C4-2B (cell line): Measurements from ENCODE around the gene LAMTOR5.

Experiments used
- H3K27ac ChIP-seq: fragments of 450-650 bp; 2 replicates; pipeline ENCODE4 v1.5.1; 2017
- CTCF ChIP-seq: fragments of 450-650 bp; conservative IDR thresholded peaks from 2 replicates; pipeline ENCODE4 v1.5.1; 2017; ENCODE audit warnings: mild to moderate bottlenecking
- ZFX ChIP-seq: fragments of 450-650 bp; IDR thresholded peaks from 2 replicates; pipeline ENCODE4 v1.6.1; 2017

LAMTOR5 gene

DNA sequence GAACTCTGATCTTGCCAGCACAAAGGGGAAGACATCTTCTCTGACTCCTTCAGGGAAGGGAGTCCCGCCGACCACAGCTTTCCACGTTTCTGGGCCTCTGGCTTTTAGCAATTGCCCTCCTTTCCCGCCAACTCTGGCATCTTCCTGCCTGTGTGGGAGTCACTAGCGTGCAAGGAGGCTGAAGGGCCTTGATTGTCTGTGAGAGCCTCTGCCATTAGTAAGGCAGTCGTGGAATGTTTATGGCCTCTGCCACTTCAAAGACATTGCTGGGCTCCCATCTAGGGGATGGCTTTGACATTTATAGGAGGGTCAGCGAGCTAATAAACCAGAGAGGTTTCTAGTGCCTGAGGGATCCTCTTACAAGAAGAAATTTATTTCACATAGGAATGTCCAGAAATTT, 29.1 kb upstream of the LAMTOR5 start:
- no peak for TF ChIP-seq ZFX
- TF ChIP-seq CTCF: no peak
- H3K27ac ChIP-seq: no peak overlapping the region

DNA sequence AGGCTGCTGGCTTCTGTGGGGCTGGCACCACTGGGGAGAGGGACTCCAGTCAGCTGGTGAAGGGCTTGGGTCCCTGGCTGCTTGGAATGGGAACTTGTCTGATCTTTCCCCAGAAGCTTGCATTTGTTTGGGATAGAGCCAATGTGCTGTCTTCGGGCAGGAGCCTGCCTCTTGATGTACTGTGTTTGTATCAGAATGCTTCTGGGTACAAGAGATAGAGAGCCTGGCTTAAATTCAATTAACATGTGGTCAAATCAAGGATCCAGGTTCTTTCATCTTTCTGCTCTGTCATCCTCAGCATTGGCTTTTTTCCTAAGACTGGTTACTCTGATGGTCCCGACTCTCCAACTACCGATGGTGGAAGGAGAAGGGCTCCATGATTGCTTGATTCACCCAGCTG, 27.5 kb upstream of the LAMTOR5 start:
- TF ChIP-seq ZFX (no peak), CTCF (no peak)
- no peak overlapping the region for H3K27ac ChIP-seq

GRCh38 chr1:110433803-110434202, 26.3 kb upstream of the LAMTOR5 start:
- TF ChIP-seq ZFX: no peak
- no peak for TF ChIP-seq CTCF
- H3K27ac ChIP-seq: no peak overlapping the region

DNA sequence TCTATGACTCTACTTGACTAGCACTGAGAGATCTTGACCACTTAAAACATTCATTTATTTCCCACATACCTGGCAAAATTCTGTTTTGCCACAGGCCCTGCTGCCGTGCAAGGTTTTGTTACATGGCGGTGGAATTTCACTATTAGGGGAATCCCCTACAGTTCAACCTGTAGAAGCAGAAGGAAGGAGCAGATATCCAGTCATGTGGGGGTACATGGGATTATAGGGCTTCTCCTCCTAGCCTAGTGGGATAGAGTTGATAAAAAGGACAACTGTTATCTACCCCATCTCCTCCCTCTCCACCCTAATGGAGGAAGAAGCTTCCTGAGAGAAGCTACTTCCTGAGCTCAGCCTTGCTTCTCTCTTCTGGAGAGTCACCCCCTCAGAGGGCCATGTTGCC, 25.7 kb upstream of the LAMTOR5 start:
- no peak overlapping the region for H3K27ac ChIP-seq
- TF ChIP-seq ZFX (no peak), CTCF (no peak)

- H3K27ac ChIP-seq: no peak overlapping the region
- TF ChIP-seq ZFX (no peak), CTCF (no peak)
Measured at GRCh38 chr1:110430901-110431300, 23.4 kb upstream of the LAMTOR5 start.

DNA sequence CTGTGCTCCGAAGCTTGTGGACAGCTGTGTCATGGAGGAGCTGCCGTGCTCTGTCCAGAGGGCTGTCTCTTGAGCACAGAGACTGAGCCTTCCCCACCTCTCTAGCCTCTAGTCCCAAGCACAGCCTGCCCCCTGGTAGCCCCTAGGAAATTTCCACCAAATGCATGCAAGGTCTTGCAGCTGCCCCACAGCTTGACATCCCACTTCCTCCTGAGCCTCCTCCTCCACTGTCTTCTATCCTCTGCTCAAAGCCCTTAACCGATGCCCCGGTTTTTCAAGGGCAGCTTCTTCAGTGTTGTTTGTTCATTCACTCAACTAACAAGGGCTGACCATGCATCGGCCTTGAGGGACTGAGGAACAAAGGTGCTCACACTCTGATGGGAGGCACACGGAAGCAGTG, 22.9 kb upstream of the LAMTOR5 start:
- TF ChIP-seq CTCF: no peak
- H3K27ac ChIP-seq: no peak overlapping the region

GRCh38 chr1:110428946-110429345, 21.5 kb upstream of the LAMTOR5 start:
- no peak overlapping the region for H3K27ac ChIP-seq
- TF ChIP-seq CTCF: no peak
- TF ChIP-seq ZFX: no peak
